Neural progenitor cell (in vitro differentiated cells): ENCODE measurements around the gene DLGAP5. TPM values are rescaled to one million over a fixed set of nuclear protein-coding genes. Genes with fewer than 3 reads are reported as not detected.
A peak's percentile ranks its signal among the peaks of the same experiment; 100 is the strongest.

Experiments
- DNase-seq: peaks from one replicate; pipeline ENCODE4 v3.0.0-alpha.2; 2016; ENCODE audit warnings: low spot score
- H2AFZ ChIP-seq: fragments of 200-600 bp; sonication (generic); replicated peaks from 2 replicates; pipeline ENCODE4 v1.6.1; 2016; ENCODE audit warnings: antibody characterized with exemption
- H3F3A ChIP-seq: fragments of 200-600 bp; sonication (generic); 2 replicates; pipeline ENCODE4 v1.6.1; 2016; ENCODE audit warnings: antibody characterized with exemption, low read depth
- H3K27ac ChIP-seq: fragments of 200-600 bp; sonication (generic); 2 replicates; pipeline ENCODE4 v1.5.1; 2016; ENCODE audit warnings: mild to moderate bottlenecking
- H3K27me3 ChIP-seq: fragments of 200-600 bp; sonication (generic); 2 replicates; pipeline ENCODE4 v1.6.1; 2016; ENCODE audit warnings: mild to moderate bottlenecking, moderate library complexity
- H3K36me3 ChIP-seq: fragments of 200-600 bp; sonication (generic); 2 replicates; pipeline ENCODE4 v1.5.1; 2016
- H3K4me1 ChIP-seq: fragments of 200-600 bp; sonication (generic); 2 replicates; pipeline ENCODE4 v1.6.1; 2016; ENCODE audit warnings: mixed run types
- H3K4me2 ChIP-seq: fragments of 200-600 bp; sonication (generic); 2 replicates; pipeline ENCODE4 v1.6.1; 2016
- H3K4me3 ChIP-seq: fragments of 200-600 bp; sonication (generic); 2 replicates; pipeline ENCODE4 v1.5.1; 2016
- H3K79me2 ChIP-seq: fragments of 200-600 bp; sonication (generic); 2 replicates; pipeline ENCODE4 v1.6.1; 2016; ENCODE audit warnings: low read depth
- H3K9ac ChIP-seq: fragments of 200-600 bp; sonication (generic); 2 replicates; pipeline ENCODE4 v1.6.1; 2016
- H3K9me3 ChIP-seq: fragments of 200-600 bp; sonication (generic); 2 replicates; pipeline ENCODE4 v1.5.1; 2016; ENCODE audit warnings: low read depth
- H4K20me1 ChIP-seq: fragments of 200-600 bp; sonication (generic); 2 replicates; pipeline ENCODE4 v1.6.1; 2016; ENCODE audit warnings: low read depth
- H3K27ac Mint-ChIP-seq: 3 replicates; pipeline ENCODE4 v1.8.0; 2021; ENCODE audit warnings: mixed read lengths
- H3K27me3 Mint-ChIP-seq: 2 replicates; pipeline ENCODE4 v1.8.0; 2022; ENCODE audit warnings: low read depth, mild to moderate bottlenecking, inconsistent platforms, moderate library complexity, mixed read lengths; ENCODE audit not compliant: insufficient read depth
- H3K36me3 Mint-ChIP-seq: 3 replicates; pipeline ENCODE4 v1.8.0; 2021; ENCODE audit warnings: mixed read lengths
- H3K4me1 Mint-ChIP-seq: 3 replicates; pipeline ENCODE4 v1.8.0; 2021; ENCODE audit warnings: mixed read lengths
- H3K4me3 Mint-ChIP-seq: 3 replicates; pipeline ENCODE4 v1.8.0; 2021; ENCODE audit warnings: mild to moderate bottlenecking, moderate library complexity, mixed read lengths
- H3K9me3 Mint-ChIP-seq: 3 replicates; pipeline ENCODE4 v1.8.0; 2020; ENCODE audit warnings: mixed read lengths
- CTCF ChIP-seq: fragments of 200-600 bp; sonication (generic); IDR thresholded peaks from 2 replicates; pipeline ENCODE4 v1.5.1; 2017; ENCODE audit warnings: antibody characterized with exemption, mild to moderate bottlenecking
- EZH2 ChIP-seq: fragments of 200-600 bp; sonication (generic); IDR thresholded peaks from 2 replicates; pipeline ENCODE4 v1.6.1; 2017; ENCODE audit warnings: antibody characterized with exemption, mild to moderate bottlenecking, moderate library complexity
- EZH2phosphoT487 ChIP-seq: fragments of 200-600 bp; sonication (generic); IDR thresholded peaks from 2 replicates; pipeline ENCODE4 v1.6.1; 2017; ENCODE audit warnings: antibody characterized with exemption
- total RNA-seq: library from RNA; depleted of rRNA; stranded (reverse); fragments of >200 nt; gene quantifications from 2 replicates; pipeline ENCODE4 v1.2.3, GENCODE V29; 2015; ENCODE audit warnings: low replicate concordance

The DLGAP5 gene
- total RNA-seq, 1 donor from 2014 or later: 313 TPM

- H3K27me3 Mint-ChIP-seq: peaks cover 14% of the 10 kb centered on the region
- Histone ChIP-seq H3K9ac (no peak overlapping the region), H3K27me3 (no peaks in the 10 kb centered on the region), H3K79me2 (no peaks in the 10 kb centered on the region), H3F3A (peaks cover 40% of the 10 kb centered on the region), H3K36me3 (no peaks in the 10 kb centered on the region), H3K4me3 (no peak overlapping the region), H3K9me3 (no peaks in the 10 kb centered on the region), H3K4me1 (peaks cover 20% of the 10 kb centered on the region), H2AFZ (no peak overlapping the region), H4K20me1 (no peaks in the 10 kb centered on the region), H3K27ac (no peak overlapping the region), H3K4me2 (no peak overlapping the region)
- H3K27ac Mint-ChIP-seq: peak overlapping the region; percentile 74
- no peak overlapping the region for H3K4me3 Mint-ChIP-seq
- no peak for TF ChIP-seq CTCF
- no peak for TF ChIP-seq EZH2phosphoT487
- TF ChIP-seq EZH2: no peak
- peaks cover 43% of the 10 kb centered on the region for H3K4me1 Mint-ChIP-seq
- DNase-seq: no peak
- peaks cover 7% of the 10 kb centered on the region for H3K36me3 Mint-ChIP-seq
- H3K9me3 Mint-ChIP-seq: peaks cover 12% of the 10 kb centered on the region
These were observed 87.1 kb downstream of the DLGAP5 start for GRCh38 chr14:55103971-55104954.

- H3K4me1 ChIP-seq: peaks cover 20% of the 10 kb centered on the region
- H3K27me3 Mint-ChIP-seq: peaks cover 14% of the 10 kb centered on the region
- TF ChIP-seq CTCF: no peak
- TF ChIP-seq EZH2: no peak
- no peak overlapping the region for H3K9ac ChIP-seq
- peaks cover 37% of the 10 kb centered on the region for H3K4me1 Mint-ChIP-seq
- peak overlapping the region; percentile 57 for H3K4me2 ChIP-seq
- peak overlapping the region; percentile 96 for H3K27ac Mint-ChIP-seq
- H4K20me1 ChIP-seq: no peaks in the 10 kb centered on the region
- H3K27me3 ChIP-seq: no peaks in the 10 kb centered on the region
- peaks cover 40% of the 10 kb centered on the region for H3F3A ChIP-seq
- H3K9me3 ChIP-seq: no peaks in the 10 kb centered on the region
- H3K36me3 ChIP-seq: no peaks in the 10 kb centered on the region
- H3K4me3 ChIP-seq: no peak overlapping the region
- H3K9me3 Mint-ChIP-seq: peaks cover 12% of the 10 kb centered on the region
- no peaks in the 10 kb centered on the region for H3K79me2 ChIP-seq
- peak; percentile 62 for DNase-seq
- peak overlapping the region; percentile 19 for H3K4me3 Mint-ChIP-seq
- peak overlapping the region; percentile 77 for H2AFZ ChIP-seq
- peak overlapping the region; percentile 51 for H3K27ac ChIP-seq
- peaks cover 7% of the 10 kb centered on the region for H3K36me3 Mint-ChIP-seq
These were observed 88.3 kb downstream of the DLGAP5 start for GRCh38 chr14:55103005-55103640.

GRCh38 chr14:55102141-55102621 lies 89.2 kb downstream of the DLGAP5 start:
- no peaks in the 10 kb centered on the region for H4K20me1 ChIP-seq
- peaks cover 20% of the 10 kb centered on the region for H3K4me1 ChIP-seq
- peaks cover 12% of the 10 kb centered on the region for H3K9me3 Mint-ChIP-seq
- H3K27ac ChIP-seq: peak overlapping the region; percentile 51
- H3K79me2 ChIP-seq: no peaks in the 10 kb centered on the region
- H3K4me1 Mint-ChIP-seq: peaks cover 29% of the 10 kb centered on the region
- peak overlapping the region; percentile 46 for H3K4me3 Mint-ChIP-seq
- no peaks in the 10 kb centered on the region for H3K9me3 ChIP-seq
- peak; percentile 79 for DNase-seq
- peaks cover 40% of the 10 kb centered on the region for H3F3A ChIP-seq
- H3K27me3 Mint-ChIP-seq: peaks cover 12% of the 10 kb centered on the region
- no peaks in the 10 kb centered on the region for H3K27me3 ChIP-seq
- peak overlapping the region; percentile 96 for H3K27ac Mint-ChIP-seq
- no peaks in the 10 kb centered on the region for H3K36me3 ChIP-seq
- peak overlapping the region; percentile 57 for H3K4me2 ChIP-seq
- no peak overlapping the region for H3K4me3 ChIP-seq
- no peak for TF ChIP-seq EZH2phosphoT487
- TF ChIP-seq CTCF: no peak
- no peak for TF ChIP-seq EZH2
- no peak overlapping the region for H2AFZ ChIP-seq
- H3K36me3 Mint-ChIP-seq: peaks cover 6% of the 10 kb centered on the region
- no peak overlapping the region for H3K9ac ChIP-seq
